Stomach (tissue), 4 donors: ENCODE measurements around the gene GALNT18.

ENCODE experiments used
- POLR2A ChIP-seq, 4 donors: fragments of 450-650 bp; IDR thresholded peaks; one replicate each; pipeline ENCODE4 v1.6.1; 2016; ENCODE audit warnings: antibody characterized with exemption in 4 of 4, control low read depth in 2 of 4, mild to moderate bottlenecking in 1 of 4, moderate library complexity in 1 of 4
- TF ChIP-seq, protein P1 (sequence below), 7 experiments: fragments of 450-650 bp in 4 of 7; fragments of 200-600 bp in 3 of 7; sonication (generic) in 3 of 7; IDR thresholded peaks; one replicate each; pipeline ENCODE4 v1.5.1; 2016 to 2019; ENCODE audit warnings: antibody characterized with exemption in 7 of 7, control low read depth in 2 of 7, mild to moderate bottlenecking in 1 of 7

DNA sequence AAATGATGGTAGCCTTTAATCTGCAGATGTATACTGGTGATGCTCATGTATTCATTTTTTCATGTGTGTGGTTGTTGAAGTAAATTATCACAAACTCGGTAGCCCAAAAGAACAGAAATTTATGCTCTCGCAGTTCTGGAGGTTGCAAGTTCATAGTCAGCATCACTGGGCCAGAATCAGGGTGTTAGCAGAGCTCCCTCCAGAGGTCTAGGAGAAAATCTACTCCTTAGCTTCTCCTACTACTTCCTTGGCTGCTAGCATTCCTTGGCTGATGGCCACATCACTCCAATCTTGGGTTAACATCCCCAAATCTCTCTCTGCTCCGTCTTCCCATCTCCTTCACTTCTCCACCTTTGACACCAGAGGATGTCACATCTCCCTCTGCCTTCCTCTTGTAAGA is 45.3 kb upstream of the GALNT18 start:
- TF ChIP-seq POLR2A (IDR thresholded peaks at IDR 0.05) = no peak
- TF ChIP-seq, protein P1, sequence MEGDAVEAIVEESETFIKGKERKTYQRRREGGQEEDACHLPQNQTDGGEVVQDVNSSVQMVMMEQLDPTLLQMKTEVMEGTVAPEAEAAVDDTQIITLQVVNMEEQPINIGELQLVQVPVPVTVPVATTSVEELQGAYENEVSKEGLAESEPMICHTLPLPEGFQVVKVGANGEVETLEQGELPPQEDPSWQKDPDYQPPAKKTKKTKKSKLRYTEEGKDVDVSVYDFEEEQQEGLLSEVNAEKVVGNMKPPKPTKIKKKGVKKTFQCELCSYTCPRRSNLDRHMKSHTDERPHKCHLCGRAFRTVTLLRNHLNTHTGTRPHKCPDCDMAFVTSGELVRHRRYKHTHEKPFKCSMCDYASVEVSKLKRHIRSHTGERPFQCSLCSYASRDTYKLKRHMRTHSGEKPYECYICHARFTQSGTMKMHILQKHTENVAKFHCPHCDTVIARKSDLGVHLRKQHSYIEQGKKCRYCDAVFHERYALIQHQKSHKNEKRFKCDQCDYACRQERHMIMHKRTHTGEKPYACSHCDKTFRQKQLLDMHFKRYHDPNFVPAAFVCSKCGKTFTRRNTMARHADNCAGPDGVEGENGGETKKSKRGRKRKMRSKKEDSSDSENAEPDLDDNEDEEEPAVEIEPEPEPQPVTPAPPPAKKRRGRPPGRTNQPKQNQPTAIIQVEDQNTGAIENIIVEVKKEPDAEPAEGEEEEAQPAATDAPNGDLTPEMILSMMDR (IDR thresholded peaks at IDR 0.05) = no peak
